SK-N-SH (cell line): ENCODE measurements around the gene TBKBP1.
A peak's percentile ranks its signal among the peaks of the same experiment; 100 is the strongest.

ENCODE experiments used
- CHD2 ChIP-seq: fragments of 150-350 bp; IDR thresholded peaks from 2 replicates; pipeline ENCODE4 v1.6.1; 2018; ENCODE audit warnings: low read length; ENCODE audit not compliant: partially characterized antibody
- CTCF ChIP-seq: fragments of 200-600 bp; sonication (generic); IDR thresholded peaks from 2 replicates; pipeline ENCODE4 v1.6.1; 2017; ENCODE audit warnings: antibody characterized with exemption, mild to moderate bottlenecking, moderate library complexity
- EP300 ChIP-seq, 2 experiments: IDR thresholded peaks; 2 replicates each; pipeline versions ENCODE4 v1.4.0 to v1.6.1; 2012; ENCODE audit warnings: borderline replicate concordance in 1 of 2, low read depth in 1 of 2, low read length in 1 of 2
- FOSL2 ChIP-seq: IDR thresholded peaks from 2 replicates; pipeline ENCODE4 v1.4.0; 2012; ENCODE audit warnings: low read depth, mild to moderate bottlenecking, moderate library complexity, borderline replicate concordance
- GATA2 ChIP-seq: sonication (generic); formaldehyde crosslinking; IDR thresholded peaks from 2 replicates; pipeline ENCODE4 v1.5.0; 2020; ENCODE audit warnings: mild to moderate bottlenecking, missing genetic modification reagents
- POLR2AphosphoS5 ChIP-seq: IDR thresholded peaks from 2 replicates; pipeline ENCODE4 v1.6.1; 2012; ENCODE audit warnings: low read depth, low read length
- SIN3A ChIP-seq: IDR thresholded peaks from 2 replicates; pipeline ENCODE4 v1.6.1; 2012; ENCODE audit warnings: low read depth, mild to moderate bottlenecking, low read length, moderate library complexity, borderline replicate concordance
- TCF12 ChIP-seq: IDR thresholded peaks from 2 replicates; pipeline ENCODE4 v1.4.0; 2012
- ZBTB33 ChIP-seq: IDR thresholded peaks from 2 replicates; pipeline ENCODE4 v1.4.0; 2012; ENCODE audit warnings: low read depth, borderline replicate concordance
- TF ChIP-seq, protein P1 (sequence below): fragments of 150-350 bp; IDR thresholded peaks from 2 replicates; pipeline ENCODE4 v1.6.1; 2016; ENCODE audit warnings: mild to moderate bottlenecking, low read depth, low read length
- TF ChIP-seq, protein P2 (sequence below): IDR thresholded peaks from 2 replicates; pipeline ENCODE4; 2012

DNA sequence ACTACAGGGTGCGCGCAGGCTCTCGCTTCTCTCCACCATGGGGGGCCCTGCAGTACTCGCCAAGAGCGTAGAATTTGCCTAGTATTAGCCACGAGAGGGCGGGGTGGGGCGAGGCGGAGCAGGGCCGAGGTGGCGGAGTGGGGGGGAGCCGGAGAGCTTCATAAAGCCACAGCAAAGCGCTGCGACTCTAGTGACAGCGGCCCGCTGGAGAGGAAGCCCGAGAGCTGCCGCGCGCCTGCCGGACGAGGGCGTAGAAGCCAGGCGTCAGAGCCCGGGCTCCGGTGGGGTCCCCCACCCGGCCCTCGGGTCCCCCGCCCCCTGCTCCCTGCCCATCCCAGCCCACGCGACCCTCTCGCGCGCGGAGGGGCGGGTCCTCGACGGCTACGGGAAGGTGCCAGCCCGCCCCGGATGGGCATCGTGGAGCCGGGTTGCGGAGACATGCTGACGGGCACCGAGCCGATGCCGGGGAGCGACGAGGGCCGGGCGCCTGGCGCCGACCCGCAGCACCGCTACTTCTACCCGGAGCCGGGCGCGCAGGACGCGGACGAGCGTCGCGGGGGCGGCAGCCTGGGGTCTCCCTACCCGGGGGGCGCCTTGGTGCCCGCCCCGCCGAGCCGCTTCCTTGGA is 39.2 kb downstream of the TBKBP1 start, which contains the start of gene TBX21:
- TF ChIP-seq ZBTB33 = no peak
- TF ChIP-seq, protein P1, sequence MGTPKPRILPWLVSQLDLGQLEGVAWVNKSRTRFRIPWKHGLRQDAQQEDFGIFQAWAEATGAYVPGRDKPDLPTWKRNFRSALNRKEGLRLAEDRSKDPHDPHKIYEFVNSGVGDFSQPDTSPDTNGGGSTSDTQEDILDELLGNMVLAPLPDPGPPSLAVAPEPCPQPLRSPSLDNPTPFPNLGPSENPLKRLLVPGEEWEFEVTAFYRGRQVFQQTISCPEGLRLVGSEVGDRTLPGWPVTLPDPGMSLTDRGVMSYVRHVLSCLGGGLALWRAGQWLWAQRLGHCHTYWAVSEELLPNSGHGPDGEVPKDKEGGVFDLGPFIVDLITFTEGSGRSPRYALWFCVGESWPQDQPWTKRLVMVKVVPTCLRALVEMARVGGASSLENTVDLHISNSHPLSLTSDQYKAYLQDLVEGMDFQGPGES = no peak
- TF ChIP-seq SIN3A = no peak
- TF ChIP-seq CTCF = peak; percentile 40
- no peak for TF ChIP-seq GATA2 (CRISPR knock-in tag)
- no peak for TF ChIP-seq POLR2AphosphoS5
- no peak for TF ChIP-seq EP300 (IDR thresholded peaks at IDR 0.05; ENCODE audit: borderline replicate concordance in 1 of 2, low read depth in 1 of 2, low read length in 1 of 2)
- no peak for TF ChIP-seq CHD2
- no peak for TF ChIP-seq TCF12
- TF ChIP-seq, protein P2, sequence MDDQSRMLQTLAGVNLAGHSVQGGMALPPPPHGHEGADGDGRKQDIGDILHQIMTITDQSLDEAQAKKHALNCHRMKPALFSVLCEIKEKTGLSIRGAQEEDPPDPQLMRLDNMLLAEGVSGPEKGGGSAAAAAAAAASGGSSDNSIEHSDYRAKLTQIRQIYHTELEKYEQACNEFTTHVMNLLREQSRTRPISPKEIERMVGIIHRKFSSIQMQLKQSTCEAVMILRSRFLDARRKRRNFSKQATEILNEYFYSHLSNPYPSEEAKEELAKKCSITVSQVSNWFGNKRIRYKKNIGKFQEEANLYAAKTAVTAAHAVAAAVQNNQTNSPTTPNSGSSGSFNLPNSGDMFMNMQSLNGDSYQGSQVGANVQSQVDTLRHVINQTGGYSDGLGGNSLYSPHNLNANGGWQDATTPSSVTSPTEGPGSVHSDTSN = no peak
- TF ChIP-seq FOSL2 = no peak
